Muscle layer of duodenum (tissue), 2 donors: Measurements from ENCODE around the gene CYS1.
A peak's percentile ranks its signal among the peaks of the same experiment; 100 is the strongest.
"Not testable (repeated sequence)": the region's sequence is repeated elsewhere in the genome, so short reads cannot be mapped to it uniquely, and the experiment has no call there.

Experiments used
- H3K27ac ChIP-seq: one replicate; pipeline ENCODE4 v1.7.0; 2013; ENCODE audit warnings: mild to moderate bottlenecking, low read length
- H3K27me3 ChIP-seq: one replicate; pipeline ENCODE4 v1.7.0; 2013; ENCODE audit warnings: low read depth, mild to moderate bottlenecking, control low read depth, low read length
- H3K36me3 ChIP-seq, 2 donors: one replicate each; pipeline ENCODE4 v1.7.0; 2013; ENCODE audit warnings: low read length in 2 of 2, control low read depth in 1 of 2, mild to moderate bottlenecking in 1 of 2; ENCODE audit not compliant: insufficient read depth in 2 of 2, control insufficient read depth in 1 of 2
- H3K4me1 ChIP-seq, 2 donors: one replicate each; pipeline ENCODE4 v1.7.0; 2013; ENCODE audit warnings: low read length in 2 of 2, mild to moderate bottlenecking in 2 of 2, control low read depth in 1 of 2, moderate library complexity in 1 of 2; ENCODE audit not compliant: insufficient read depth in 2 of 2, control insufficient read depth in 1 of 2
- H3K4me3 ChIP-seq, 2 donors: one replicate each; pipeline ENCODE4 v1.7.0; 2013; ENCODE audit warnings: low read length in 2 of 2, low read depth in 1 of 2, mild to moderate bottlenecking in 1 of 2
- H3K9me3 ChIP-seq, 2 donors: one replicate each; pipeline ENCODE4 v1.7.0; 2013; ENCODE audit warnings: low read length in 2 of 2, control low read depth in 1 of 2, mild to moderate bottlenecking in 1 of 2; ENCODE audit not compliant: control insufficient read depth in 1 of 2
- donor health status: healthy.

The CYS1 gene

GRCh38 chr2:10119601-10120157 is 39.5 kb upstream of the CYS1 start:
- H3K27me3 ChIP-seq = peaks cover 9% of the 10 kb centered on the region
- H3K4me1 ChIP-seq = peaks cover 0 to 33% of the 10 kb centered on the region in 2 donors
- H3K9me3 ChIP-seq = no peaks in the 10 kb centered on the region
- peak overlapping the region; percentile 72 to 78 for H3K4me3 ChIP-seq
- no peaks in the 10 kb centered on the region for H3K36me3 ChIP-seq
- peak overlapping the region; percentile 39 for H3K27ac ChIP-seq

GRCh38 chr2:10119027-10119325 is 38.8 kb upstream of the CYS1 start:
- Histone ChIP-seq H3K36me3 (no peaks in the 10 kb centered on the region), H3K27me3 (peaks cover 9% of the 10 kb centered on the region), H3K27ac (no peak overlapping the region), H3K4me3 (no peak overlapping the region), H3K4me1 (peaks cover 0 to 32% of the 10 kb centered on the region in 2 donors), H3K9me3 (no peaks in the 10 kb centered on the region)

DNA sequence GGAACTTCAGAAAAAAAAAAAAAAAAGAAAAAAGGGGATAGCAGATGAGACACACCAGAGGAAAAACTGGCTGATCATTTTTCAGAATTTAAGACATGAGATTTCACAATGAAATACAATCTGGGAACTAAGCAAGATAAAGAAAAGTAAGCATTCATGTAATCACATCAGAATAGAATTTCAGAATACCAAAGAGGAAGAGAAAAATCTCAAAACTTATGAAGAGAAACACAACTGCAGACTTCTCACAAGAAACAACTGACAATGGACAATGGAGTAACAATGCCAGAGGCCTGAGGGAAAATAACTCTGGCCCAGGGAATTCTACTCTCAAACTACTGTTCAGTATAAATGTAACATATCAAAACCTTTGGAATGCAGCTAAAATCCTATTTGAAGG is 29.1 kb upstream of the CYS1 start:
- Histone ChIP-seq H3K27me3 (no peaks in the 10 kb centered on the region), H3K4me3 (no peak overlapping the region), H3K27ac (no peak overlapping the region), H3K36me3 (no peaks in the 10 kb centered on the region), H3K9me3 (no peaks in the 10 kb centered on the region), H3K4me1 (no peaks in the 10 kb centered on the region)

- not testable (repeated sequence) for H3K4me1 ChIP-seq, H3K27ac ChIP-seq, H3K9me3 ChIP-seq, H3K27me3 ChIP-seq, H3K4me3 ChIP-seq, H3K36me3 ChIP-seq
These were observed 24.7 kb upstream of the CYS1 start for GRCh38 chr2:10104906-10105305.

- H3K27me3 ChIP-seq = no peaks in the 10 kb centered on the region
- H3K9me3 ChIP-seq = no peaks in the 10 kb centered on the region
- no peak overlapping the region for H3K27ac ChIP-seq
- no peaks in the 10 kb centered on the region for H3K36me3 ChIP-seq
- no peak overlapping the region for H3K4me3 ChIP-seq
- H3K4me1 ChIP-seq = no peaks in the 10 kb centered on the region
These were observed 23.0 kb upstream of the CYS1 start for GRCh38 chr2:10103179-10103578.

- Histone ChIP-seq H3K4me1 (peaks cover 0 to 8% of the 10 kb centered on the region in 2 donors), H3K36me3 (no peaks in the 10 kb centered on the region), H3K4me3 (no peak overlapping the region), H3K9me3 (no peaks in the 10 kb centered on the region), H3K27ac (no peak overlapping the region), H3K27me3 (no peaks in the 10 kb centered on the region)
These were observed 21.3 kb upstream of the CYS1 start for GRCh38 chr2:10101491-10101890.

- no peak overlapping the region for H3K4me3 ChIP-seq
- H3K4me1 ChIP-seq = peaks cover 0 to 8% of the 10 kb centered on the region in 2 donors
- no peak overlapping the region for H3K27ac ChIP-seq
- H3K9me3 ChIP-seq = no peaks in the 10 kb centered on the region
- no peaks in the 10 kb centered on the region for H3K36me3 ChIP-seq
- no peaks in the 10 kb centered on the region for H3K27me3 ChIP-seq
These were observed 17.3 kb upstream of the CYS1 start for GRCh38 chr2:10097352-10098148.

DNA sequence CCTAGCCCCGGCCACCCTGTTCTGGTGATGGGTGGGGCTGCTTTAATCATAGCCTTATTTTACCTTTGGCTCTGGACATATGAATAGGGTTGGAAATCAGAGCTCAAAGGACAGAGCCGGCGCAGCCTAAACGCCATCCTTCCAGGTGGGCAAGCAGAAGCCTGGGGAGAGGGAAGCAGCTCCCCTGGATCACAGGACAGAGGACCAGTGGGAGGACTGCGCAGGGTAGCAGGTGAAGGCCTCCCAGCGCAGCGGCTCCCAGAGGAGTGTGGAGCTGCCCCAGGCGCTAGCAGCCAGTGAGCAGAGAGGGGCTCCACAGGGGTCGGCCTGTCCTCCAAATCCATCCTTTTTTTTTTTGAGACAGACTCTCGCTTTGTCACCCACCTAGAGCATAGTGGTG is 16.4 kb upstream of the CYS1 start:
- H3K27ac ChIP-seq = no peak overlapping the region
- H3K4me1 ChIP-seq = peaks cover 0 to 8% of the 10 kb centered on the region in 2 donors
- H3K4me3 ChIP-seq = no peak overlapping the region
- no peaks in the 10 kb centered on the region for H3K27me3 ChIP-seq
- H3K9me3 ChIP-seq = no peaks in the 10 kb centered on the region
- no peaks in the 10 kb centered on the region for H3K36me3 ChIP-seq

DNA sequence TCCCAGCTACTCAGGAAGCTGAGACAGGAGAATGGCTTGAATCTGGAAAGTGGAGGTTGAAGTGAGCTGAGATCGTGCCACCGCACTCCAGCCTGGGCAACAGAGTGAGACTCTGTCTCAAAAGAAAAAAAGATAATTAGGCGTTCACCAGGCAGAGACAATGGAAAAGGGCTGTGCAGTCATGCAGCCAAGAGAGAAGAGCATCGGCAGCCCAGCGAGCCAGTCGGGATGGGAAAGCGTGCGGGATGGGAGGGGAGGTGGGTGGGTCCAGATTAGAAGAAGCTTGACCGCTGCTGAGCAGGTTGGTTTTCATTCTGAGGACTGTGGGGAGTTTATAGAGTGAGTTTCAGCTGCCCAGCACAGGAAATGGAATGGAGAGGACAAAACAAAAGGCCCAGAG is 15.0 kb upstream of the CYS1 start:
- no peaks in the 10 kb centered on the region for H3K9me3 ChIP-seq
- H3K36me3 ChIP-seq = no peaks in the 10 kb centered on the region
- H3K4me3 ChIP-seq = no peak overlapping the region
- H3K27ac ChIP-seq = no peak overlapping the region
- no peaks in the 10 kb centered on the region for H3K27me3 ChIP-seq
- H3K4me1 ChIP-seq = peaks cover 0 to 13% of the 10 kb centered on the region in 2 donors

DNA sequence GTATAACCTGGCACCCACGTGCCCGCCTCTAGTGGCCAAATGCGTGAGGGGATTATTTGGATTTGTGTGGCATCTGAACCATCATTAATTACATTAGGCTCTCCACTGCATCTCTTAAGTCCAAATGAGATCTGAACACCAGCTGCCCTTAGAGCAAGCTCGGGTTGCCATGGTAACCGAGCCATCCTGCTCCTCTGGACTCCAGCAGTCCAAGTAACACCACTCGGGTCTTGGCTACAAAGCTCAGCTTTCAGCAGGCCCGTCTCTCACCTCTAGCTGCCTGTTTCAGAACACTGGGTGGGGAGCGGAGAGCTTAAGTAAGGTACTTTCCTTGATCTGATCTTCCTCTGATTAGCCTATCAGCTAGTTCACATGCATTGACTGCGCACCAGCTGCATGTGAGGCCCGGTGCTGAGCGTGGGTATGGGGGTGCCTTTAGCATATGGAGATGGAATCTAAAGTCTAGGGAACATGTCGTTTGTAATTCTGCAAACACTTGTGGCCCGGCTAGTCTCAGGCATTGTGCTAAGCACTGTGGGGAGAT is 14.1 kb upstream of the CYS1 start:
- H3K27me3 ChIP-seq = no peaks in the 10 kb centered on the region
- H3K27ac ChIP-seq = no peak overlapping the region
- H3K4me3 ChIP-seq = no peak overlapping the region
- no peaks in the 10 kb centered on the region for H3K9me3 ChIP-seq
- H3K4me1 ChIP-seq = peaks cover 0 to 13% of the 10 kb centered on the region in 2 donors
- no peaks in the 10 kb centered on the region for H3K36me3 ChIP-seq

GRCh38 chr2:10091889-10092244 is 11.7 kb upstream of the CYS1 start:
- H3K27ac ChIP-seq, H3K4me3 ChIP-seq, H3K4me1 ChIP-seq, H3K9me3 ChIP-seq, H3K27me3 ChIP-seq, H3K36me3 ChIP-seq: not testable (repeated sequence)
